ENCODE results near the gene CELA3B.
"Not testable (repeated sequence)": the region's sequence is repeated elsewhere in the genome, so short reads cannot be mapped to it uniquely, and the experiment has no call there.

CELA3B gene

GRCh38 chr1:22005261-22006149 lies 28.7 kb downstream of the CELA3B start:
- in situ Hi-C loops (cut with HindIII; ENCODE audit: low sequenced_read_pairs) = not testable (repeated sequence)

- in situ Hi-C loops (cut with HindIII; ENCODE audit: low sequenced_read_pairs) = not testable (repeated sequence)
Measured at GRCh38 chr1:22006736-22007135, 29.9 kb downstream of the CELA3B start.

GRCh38 chr1:22007262-22007661 lies 30.4 kb downstream of the CELA3B start:
- in situ Hi-C loops (cut with HindIII; ENCODE audit: low sequenced_read_pairs) = not testable (repeated sequence)

- in situ Hi-C loops (cut with HindIII; ENCODE audit: low sequenced_read_pairs) = not testable (repeated sequence)
Measured at GRCh38 chr1:22009566-22009965, 32.7 kb downstream of the CELA3B start.

- in situ Hi-C loops (cut with HindIII; ENCODE audit: low sequenced_read_pairs) = not testable (repeated sequence)
Measured at GRCh38 chr1:22012752-22013151, 35.9 kb downstream of the CELA3B start.

- in situ Hi-C loops (cut with HindIII; ENCODE audit: low sequenced_read_pairs) = not testable (repeated sequence)
Measured at GRCh38 chr1:22014575-22015206, 37.9 kb downstream of the CELA3B start.

GRCh38 chr1:22018583-22019559 lies 42.0 kb downstream of the CELA3B start:
- in situ Hi-C loops (cut with HindIII; ENCODE audit: low sequenced_read_pairs) = no loop called here

- in situ Hi-C loops (cut with HindIII; ENCODE audit: low sequenced_read_pairs) = no loop called here
Measured at GRCh38 chr1:22021061-22021460, 44.2 kb downstream of the CELA3B start.

- in situ Hi-C loops (cut with HindIII; ENCODE audit: low sequenced_read_pairs) = no loop called here
Measured at GRCh38 chr1:22024485-22025367, 47.9 kb downstream of the CELA3B start.

- in situ Hi-C loops (cut with HindIII; ENCODE audit: low sequenced_read_pairs) = no loop called here
Measured at GRCh38 chr1:22025368-22026155, 48.7 kb downstream of the CELA3B start.

GRCh38 chr1:22026924-22027289 lies 50.1 kb downstream of the CELA3B start:
- in situ Hi-C loops (cut with HindIII; ENCODE audit: low sequenced_read_pairs) = no loop called here

GRCh38 chr1:22030057-22030456 lies 53.2 kb downstream of the CELA3B start:
- in situ Hi-C loops (cut with HindIII; ENCODE audit: low sequenced_read_pairs) = no loop called here

GRCh38 chr1:22030473-22030872 lies 53.7 kb downstream of the CELA3B start:
- in situ Hi-C loops (cut with HindIII; ENCODE audit: low sequenced_read_pairs) = no loop called here

GRCh38 chr1:22031214-22031962 lies 54.6 kb downstream of the CELA3B start:
- in situ Hi-C loops (cut with HindIII; ENCODE audit: low sequenced_read_pairs) = no loop called here

- in situ Hi-C loops (cut with HindIII; ENCODE audit: low sequenced_read_pairs) = not testable (repeated sequence)
Measured at GRCh38 chr1:22034834-22035233, 58.0 kb downstream of the CELA3B start.

- in situ Hi-C loops (cut with HindIII; ENCODE audit: low sequenced_read_pairs) = no loop called here
Measured at GRCh38 chr1:22037520-22037919, 60.7 kb downstream of the CELA3B start.

GRCh38 chr1:22038036-22038435 lies 61.2 kb downstream of the CELA3B start:
- in situ Hi-C loops (cut with HindIII; ENCODE audit: low sequenced_read_pairs) = no loop called here
